ENCODE measurements around the gene ING1. TPM values are rescaled to one million over a fixed set of nuclear protein-coding genes. Genes with fewer than 3 reads are reported as not detected.
"Not testable (repeated sequence)": the region's sequence is repeated elsewhere in the genome, so short reads cannot be mapped to it uniquely, and the experiment has no call there.

The ING1 gene, protein sequence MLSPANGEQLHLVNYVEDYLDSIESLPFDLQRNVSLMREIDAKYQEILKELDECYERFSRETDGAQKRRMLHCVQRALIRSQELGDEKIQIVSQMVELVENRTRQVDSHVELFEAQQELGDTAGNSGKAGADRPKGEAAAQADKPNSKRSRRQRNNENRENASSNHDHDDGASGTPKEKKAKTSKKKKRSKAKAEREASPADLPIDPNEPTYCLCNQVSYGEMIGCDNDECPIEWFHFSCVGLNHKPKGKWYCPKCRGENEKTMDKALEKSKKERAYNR
- total RNA-seq: 10 to 100 TPM; 17.5 to 18.0 TPM

GRCh38 chr13:110713642-110713952, at the start of gene ING1:
Gene ING1, plus strand, starts transcription at chr13:110713700. Its CDS starts 450 bp downstream, at chr13:110714150.
- ChIA-PET POLR2A (no interaction called here), CTCF (no interaction called here)

- CTCF ChIA-PET: interaction anchor here (0.9 kb wide), 1 partner anchor 12 kb away, joined by 3 read pairs; no protein-coding TSS in a partner anchor
Observed at GRCh38 chr13:110664041-110664440, 49.5 kb upstream of the ING1 start.

DNA sequence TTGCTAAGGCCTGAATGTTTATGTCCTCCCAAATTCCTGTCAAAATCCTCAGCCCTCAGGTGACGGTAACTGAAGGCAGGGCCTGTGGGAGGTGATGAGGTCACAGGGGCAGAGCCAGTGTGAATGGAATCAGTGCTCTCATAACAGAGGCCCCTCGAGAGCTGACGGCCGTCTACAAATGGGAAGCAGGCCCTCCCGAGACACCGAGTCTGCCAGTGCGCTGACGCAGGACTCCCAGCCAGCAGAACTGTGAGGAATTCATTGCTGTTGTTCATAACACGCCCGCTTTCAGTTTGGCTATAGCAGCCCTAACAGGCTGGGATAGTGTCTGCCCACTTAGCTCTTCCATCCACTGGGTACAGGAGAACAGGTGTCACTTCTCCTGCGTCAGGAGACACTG, 48.8 kb upstream of the ING1 start:
- CTCF ChIA-PET: no interaction called here
- POLR2A ChIA-PET: no interaction called here

More at GRCh38 chr13:110664041-110664440, 49.5 kb upstream of the ING1 start:
- POLR2A ChIA-PET: no interaction called here

DNA sequence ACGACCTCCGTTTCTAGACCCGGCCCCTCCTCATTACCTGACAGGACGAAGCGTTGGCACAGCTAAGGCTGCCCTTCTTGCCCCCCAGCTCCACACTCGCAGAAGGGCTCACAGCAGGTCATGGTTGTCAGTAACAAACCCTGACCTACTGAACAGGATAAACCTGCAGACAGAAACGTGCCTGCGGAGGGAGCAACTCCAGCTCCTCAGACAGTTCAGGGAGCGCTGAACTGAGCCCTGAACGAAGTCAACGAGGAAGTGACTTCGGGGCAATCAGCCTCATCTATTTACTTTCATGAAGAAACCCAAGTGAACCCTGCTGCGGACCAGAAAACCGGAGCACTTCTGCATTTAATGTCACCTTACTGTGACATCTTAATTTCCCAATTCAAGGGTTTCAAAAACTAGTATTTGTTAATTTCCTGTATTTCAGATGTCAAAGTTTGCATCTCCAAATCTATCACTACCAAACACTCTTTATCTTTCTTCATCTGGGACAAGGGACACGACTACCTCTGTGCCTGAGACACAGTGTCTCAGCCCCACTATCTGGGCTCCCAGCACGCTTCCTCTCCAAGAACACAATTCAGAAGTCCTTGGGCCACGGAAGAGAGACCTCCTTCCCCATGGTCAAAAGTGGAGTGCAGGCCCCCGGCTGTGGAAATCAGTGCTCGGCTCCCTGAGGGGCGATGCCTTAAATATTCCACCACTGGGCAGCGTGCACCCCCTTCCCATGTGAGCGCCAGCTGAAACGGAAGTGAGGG, 47.8 kb upstream of the ING1 start:
- ChIA-PET CTCF (no interaction called here), POLR2A (no interaction called here)

GRCh38 chr13:110666255-110666533, 47.3 kb upstream of the ING1 start:
- CTCF ChIA-PET: no interaction called here
- POLR2A ChIA-PET: no interaction called here

DNA sequence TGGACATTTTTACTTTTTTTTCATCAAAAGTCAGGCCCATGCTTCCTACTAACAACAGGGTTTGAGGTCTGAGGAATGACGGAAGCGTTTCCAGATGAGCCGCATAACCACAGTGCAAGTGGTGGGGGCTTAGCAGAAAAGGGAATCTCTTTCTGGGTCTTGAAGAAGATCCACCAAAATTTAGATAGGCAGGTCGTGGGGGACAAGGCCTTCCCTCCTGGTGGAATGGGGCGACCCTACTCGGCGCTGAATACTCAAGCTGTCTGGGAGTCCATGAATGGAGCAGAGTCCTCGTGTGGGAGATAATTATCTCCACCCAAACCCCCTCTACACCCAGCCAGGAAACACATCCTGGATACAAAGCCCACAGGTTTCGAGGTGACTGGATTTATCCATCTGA, 44.5 kb upstream of the ING1 start:
- ChIA-PET CTCF (no interaction called here), POLR2A (no interaction called here)

DNA sequence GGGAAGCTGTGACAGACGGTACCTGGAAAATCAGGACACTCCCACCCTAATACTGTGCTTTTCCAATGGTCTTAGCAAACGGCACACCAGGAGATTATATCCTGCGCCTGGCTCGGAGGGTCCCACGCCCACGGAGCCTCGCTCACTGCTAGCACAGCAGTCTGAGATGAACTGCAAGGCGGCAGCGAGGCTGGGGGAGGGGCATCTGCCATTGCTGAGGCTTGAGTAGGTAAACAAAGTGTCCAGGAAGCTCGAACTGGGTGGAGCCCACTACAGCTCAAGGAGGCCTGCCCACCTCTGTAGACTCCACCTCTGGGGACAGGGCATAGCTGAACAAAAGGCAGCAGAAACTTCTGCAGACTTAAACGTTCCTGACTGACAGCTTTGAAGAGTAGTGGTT, 43.7 kb upstream of the ING1 start:
- CTCF ChIA-PET, POLR2A ChIA-PET: not testable (repeated sequence)

DNA sequence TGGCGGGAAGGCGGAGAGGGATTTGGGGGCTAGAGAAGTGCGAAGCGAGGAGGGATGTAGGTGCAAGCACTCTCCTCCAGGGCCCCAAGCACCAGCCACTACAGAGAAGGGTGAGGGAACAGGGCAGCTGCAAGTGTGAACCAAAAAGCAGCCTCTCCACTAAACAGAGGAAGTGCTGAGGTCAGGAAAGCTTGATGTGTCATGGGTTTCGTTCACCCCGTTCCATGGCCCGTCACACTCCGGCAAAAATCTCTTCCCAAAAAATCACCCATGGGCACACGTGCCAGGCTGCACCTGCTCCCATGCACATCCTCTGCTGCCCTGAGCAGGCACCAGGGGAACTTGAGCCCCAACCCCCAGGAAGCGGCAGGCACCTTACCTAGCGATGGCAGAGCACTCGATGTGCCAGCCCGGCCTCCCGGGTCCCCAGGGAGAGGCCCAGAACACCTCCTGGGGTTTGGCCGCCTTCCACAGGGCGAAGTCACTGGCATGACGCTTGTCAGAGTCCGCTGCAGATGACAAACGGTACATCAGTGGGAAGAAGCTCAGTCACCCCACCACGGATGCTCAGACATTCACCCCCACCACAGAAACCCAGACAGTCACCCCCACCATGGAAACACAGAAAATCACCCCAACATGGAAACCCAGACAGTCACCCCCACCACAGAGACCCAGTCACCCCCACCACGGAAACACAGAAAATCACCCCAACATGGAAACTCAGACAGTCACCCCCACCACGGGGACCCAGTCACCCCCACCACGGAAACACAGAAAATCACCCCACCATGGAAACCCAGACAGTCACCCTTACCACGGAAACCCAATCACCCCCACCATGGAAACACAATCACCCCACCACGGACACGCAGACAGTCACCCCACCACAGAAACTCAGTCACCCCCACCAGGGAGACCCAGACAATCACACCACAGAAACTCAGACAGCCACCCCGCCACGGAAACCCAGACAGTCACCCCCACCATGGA, 36.6 kb upstream of the ING1 start:
- ChIA-PET POLR2A (interaction anchor here (1.0 kb wide), 1 partner anchor 161 kb away, joined by 6 read pairs; no protein-coding TSS in a partner anchor), CTCF (interaction anchor here (0.6 to 0.7 kb wide), 2 partner anchors 13 to 16 kb away, joined by 3 to 4 read pairs; no protein-coding TSS in a partner anchor)

GRCh38 chr13:110677731-110678545, 35.6 kb upstream of the ING1 start:
- ChIA-PET CTCF (no interaction called here), POLR2A (no interaction called here)

DNA sequence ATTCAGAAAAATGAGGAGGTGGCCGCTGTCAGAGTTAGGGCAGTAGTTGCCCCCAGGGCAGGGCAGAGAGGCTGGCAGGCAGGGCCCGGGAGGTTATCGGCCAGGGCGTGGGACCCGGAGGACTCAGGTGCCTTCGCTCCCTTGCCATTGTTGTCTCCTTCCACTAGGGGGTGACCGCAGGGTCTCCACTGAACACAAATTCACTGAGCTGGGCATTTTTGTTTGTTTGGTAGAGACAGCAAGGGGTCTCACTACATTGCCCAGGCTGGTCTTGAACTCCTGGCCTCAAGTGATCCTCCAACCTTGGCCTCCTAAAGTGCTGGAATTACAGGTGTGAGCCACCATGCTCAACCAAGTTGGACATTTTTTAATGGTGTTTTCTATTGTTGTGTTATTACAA, 32.6 kb upstream of the ING1 start:
- ChIA-PET POLR2A (no interaction called here), CTCF (no interaction called here)

GRCh38 chr13:110681868-110682550, 31.5 kb upstream of the ING1 start:
- CTCF ChIA-PET: interaction anchor here (1.8 kb wide), 1 partner anchor 115 kb away, joined by 3 read pairs; no protein-coding TSS in a partner anchor
- POLR2A ChIA-PET: no interaction called here

DNA sequence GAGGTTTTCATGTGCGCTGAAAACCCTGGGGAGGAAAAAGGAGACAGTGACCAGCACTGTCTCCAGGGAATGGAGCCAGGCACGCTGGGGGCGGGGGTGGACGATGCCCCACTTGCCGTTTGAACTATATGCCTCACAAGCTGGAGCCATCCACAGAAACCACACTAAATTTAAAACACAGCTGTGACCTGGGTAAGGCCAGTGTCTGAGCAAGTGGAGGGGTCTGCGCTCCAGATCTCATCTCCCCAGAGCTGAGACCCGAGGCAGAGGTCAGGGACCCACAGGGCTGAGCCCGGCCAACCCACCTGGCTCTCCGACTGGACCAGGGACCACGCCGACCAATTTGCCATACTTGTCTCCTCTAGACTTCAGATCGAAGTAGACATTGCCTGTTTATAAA, 30.8 kb upstream of the ING1 start:
- ChIA-PET CTCF (interaction anchor here (0.9 to 1.8 kb wide), 2 partner anchors 29 to 115 kb away, joined by 3 read pairs; no protein-coding TSS in a partner anchor), POLR2A (no interaction called here)

GRCh38 chr13:110683203-110683883, 30.2 kb upstream of the ING1 start:
- POLR2A ChIA-PET: no interaction called here
- CTCF ChIA-PET: interaction anchor here (0.9 to 1.8 kb wide), 2 partner anchors 28 to 114 kb away, joined by 3 read pairs; no protein-coding TSS in a partner anchor

DNA sequence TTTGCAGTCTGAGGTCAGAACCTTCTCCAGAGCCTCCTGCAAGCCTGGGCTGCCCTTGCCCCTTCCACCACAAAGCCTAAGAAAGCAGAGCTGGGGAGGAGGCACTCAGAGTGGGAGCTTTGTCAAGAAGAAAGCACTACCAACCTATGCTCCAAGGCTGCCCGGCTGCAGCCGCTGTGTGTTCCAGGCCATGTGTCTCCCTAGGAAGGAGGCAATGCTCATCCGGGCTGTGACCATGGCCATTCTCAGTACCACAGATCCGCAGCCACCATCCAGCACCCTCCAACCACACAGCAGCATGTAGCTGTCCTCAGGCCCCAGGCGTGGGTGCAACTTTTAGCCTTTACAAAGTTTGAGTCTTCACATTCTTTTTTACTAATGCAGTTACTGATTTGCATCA, 29.6 kb upstream of the ING1 start:
- ChIA-PET CTCF (interaction anchor here (1.8 kb wide), 1 partner anchor 114 kb away, joined by 3 read pairs; no protein-coding TSS in a partner anchor), POLR2A (no interaction called here)

DNA sequence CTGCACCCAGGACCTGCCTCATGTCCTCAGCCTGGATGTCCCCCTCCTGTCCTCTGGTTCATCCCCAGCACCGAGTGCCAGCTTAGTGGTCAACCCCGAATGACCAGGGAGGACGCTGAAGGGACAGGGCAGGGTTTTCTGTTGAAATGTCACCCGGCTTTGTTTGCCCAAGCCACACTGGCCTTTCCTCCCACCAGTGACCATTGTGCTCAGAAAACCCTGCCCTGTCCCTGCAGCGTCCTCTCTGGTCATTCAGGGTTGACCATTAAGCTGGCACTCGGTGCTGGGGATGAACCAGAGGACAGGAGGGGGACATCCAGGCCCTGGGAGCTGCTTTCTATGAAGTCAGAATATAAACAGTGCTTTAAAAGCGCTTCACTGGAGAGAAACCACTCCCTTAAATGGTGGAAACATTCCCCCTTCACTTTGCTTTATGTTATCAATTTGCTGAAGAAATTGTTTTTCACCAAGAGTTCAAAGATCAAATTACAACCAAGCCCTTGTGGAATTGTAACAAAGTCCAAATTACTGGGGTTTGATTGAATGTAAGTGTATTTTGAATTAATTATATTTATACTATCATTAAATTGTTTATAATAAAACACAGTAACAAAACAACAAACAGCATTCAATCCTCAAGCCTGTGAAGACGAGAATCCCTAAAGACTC, 29.0 kb upstream of the ING1 start:
- POLR2A ChIA-PET: no interaction called here
- CTCF ChIA-PET: no interaction called here

DNA sequence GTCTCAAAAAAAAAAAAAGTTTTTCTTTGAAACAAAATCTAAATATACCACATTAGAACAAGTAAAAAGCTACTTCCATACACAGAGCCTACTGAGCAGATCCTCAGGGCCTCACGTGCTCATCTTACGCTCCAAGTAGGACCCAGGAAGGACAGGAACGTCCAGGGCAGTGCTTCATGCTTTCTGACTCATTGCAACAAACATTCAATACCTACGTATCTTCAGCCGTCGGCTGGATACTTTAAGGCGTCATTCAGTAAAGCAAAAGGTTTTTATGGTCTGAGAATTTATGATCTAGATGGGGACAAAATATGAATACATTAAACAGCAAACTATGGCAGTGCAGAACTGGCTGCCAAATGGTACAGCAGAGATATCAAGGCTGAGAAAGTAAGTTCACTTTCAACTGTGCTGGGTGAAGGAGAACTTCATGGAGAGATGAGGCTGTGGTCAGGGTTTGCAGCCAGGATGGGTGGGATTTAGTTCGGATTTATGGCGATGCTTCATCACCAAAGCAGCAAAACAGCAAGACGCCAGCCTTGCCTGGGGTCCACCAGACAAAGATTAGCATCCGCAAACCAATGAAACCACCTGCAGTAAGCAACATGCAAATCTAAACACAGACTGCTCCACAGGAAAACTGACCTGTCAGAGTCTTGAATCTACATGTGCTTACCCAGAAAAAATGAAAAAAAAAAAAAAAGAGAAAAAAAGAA, 28.0 kb upstream of the ING1 start:
- CTCF ChIA-PET: no interaction called here

GRCh38 chr13:110687736-110688135, 25.8 kb upstream of the ING1 start:
- CTCF ChIA-PET: interaction anchor here (0.7 kb wide), 1 partner anchor 48 kb away, joined by 3 read pairs; no protein-coding TSS in a partner anchor
- POLR2A ChIA-PET: no interaction called here

More for the DNA sequence above, 28.0 kb upstream of the ING1 start:
- POLR2A ChIA-PET: no interaction called here
